IMR-90 (cell line): ENCODE results near the gene TMEM128. TPM values are rescaled to one million over a fixed set of nuclear protein-coding genes. Genes with fewer than 3 reads are reported as not detected.
A peak's percentile ranks its signal among the peaks of the same experiment; 100 is the strongest.

ENCODE experiments used
- ATAC-seq: fragments of 200-7000 bp; cut with Tn5 transposase; 2 replicates; pipeline ENCODE4 v1.9.1; 2020; ENCODE audit warnings: low read depth, mild to moderate bottlenecking, moderate library complexity
- BruUV-seq: library from RNA; stranded (reverse); fragments of 400-500 nt; replicated peaks from 2 replicates; lab custom pipeline; 2021; lab: Mats Ljungman, UMichigan
- CTCF ChIA-PET: fragments of 300-600 bp; formaldehyde crosslinking; extraction: SDS; loops from one replicate; lab custom pipeline; 2021; ENCODE audit warnings: antibody characterized with exemption; lab: Yijun Ruan, JAX
- POLR2A ChIA-PET: fragments of 300-600 bp; sonication (Branson Sonifier 250); formaldehyde crosslinking; loops from one replicate; lab custom pipeline; 2022; ENCODE audit warnings: antibody characterized with exemption; ENCODE audit not compliant: unreplicated experiment; lab: Charles Lee
- DNase-seq: peaks from one replicate; pipeline ENCODE4 v3.0.0; 2013
- H2AFZ ChIP-seq: replicated peaks from 2 replicates; pipeline ENCODE3; 2013; ENCODE audit warnings: low read length, mild to moderate bottlenecking; ENCODE audit not compliant: poor library complexity
- H2AK5ac ChIP-seq: 2 replicates; pipeline ENCODE4 v1.6.1; 2013; ENCODE audit warnings: low read depth, low read length, inconsistent platforms
- H2AK9ac ChIP-seq: replicated peaks from 2 replicates; pipeline ENCODE3; 2013; ENCODE audit warnings: mild to moderate bottlenecking, low read depth, low read length, moderate library complexity; ENCODE audit not compliant: poor library complexity
- H2BK120ac ChIP-seq: 2 replicates; pipeline ENCODE4 v1.6.1; 2013; ENCODE audit warnings: low read depth, low read length, inconsistent platforms
- H2BK15ac ChIP-seq: 3 replicates; pipeline ENCODE4 v1.6.1; 2013; ENCODE audit warnings: low read depth, low read length, inconsistent platforms
- H2BK20ac ChIP-seq: 2 replicates; pipeline ENCODE4 v1.6.1; 2013; ENCODE audit warnings: low read depth, mild to moderate bottlenecking, inconsistent platforms, low read length, moderate library complexity
- H2BK5ac ChIP-seq: 2 replicates; pipeline ENCODE4 v1.6.1; 2013; ENCODE audit warnings: mild to moderate bottlenecking, low read depth, low read length, inconsistent platforms; ENCODE audit not compliant: poor library complexity, severe bottlenecking
- H3K14ac ChIP-seq: replicated peaks from 2 replicates; pipeline ENCODE4 v1.6.1; 2013; ENCODE audit warnings: low read depth, low read length, inconsistent platforms
- H3K18ac ChIP-seq: 2 replicates; pipeline ENCODE4 v1.6.1; 2013; ENCODE audit warnings: low read depth, low read length, control low read depth
- H3K23ac ChIP-seq: 2 replicates; pipeline ENCODE4 v1.6.1; 2013; ENCODE audit warnings: low read depth, low read length, inconsistent platforms
- H3K27ac ChIP-seq: 2 replicates; pipeline ENCODE4 v1.5.1; 2013; ENCODE audit warnings: mild to moderate bottlenecking, control low read depth, low read length; ENCODE audit not compliant: insufficient read depth
- H3K27me3 ChIP-seq: 2 replicates; pipeline ENCODE4 v1.6.1; 2013; ENCODE audit warnings: low read length; ENCODE audit not compliant: control insufficient read depth, insufficient read depth
- H3K36me3 ChIP-seq: 2 replicates; pipeline ENCODE4 v1.6.1; 2013; ENCODE audit warnings: low read length, mixed read lengths; ENCODE audit not compliant: control insufficient read depth, insufficient read depth
- H3K4ac ChIP-seq: 2 replicates; pipeline ENCODE4 v1.6.1; 2013; ENCODE audit warnings: low read depth, low read length, inconsistent platforms
- H3K4me1 ChIP-seq: 2 replicates; pipeline ENCODE4 v1.6.1; 2013; ENCODE audit warnings: low read length, mixed read lengths; ENCODE audit not compliant: control insufficient read depth, insufficient read depth
- H3K4me2 ChIP-seq: 2 replicates; pipeline ENCODE4 v1.6.1; 2013; ENCODE audit warnings: low read depth, mild to moderate bottlenecking, control low read depth, low read length, moderate library complexity
- H3K4me3 ChIP-seq: 2 replicates; pipeline ENCODE4 v1.5.1; 2013; ENCODE audit warnings: low read depth, mild to moderate bottlenecking, control low read depth, low read length, moderate library complexity; ENCODE audit not compliant: insufficient read depth
- H3K56ac ChIP-seq: 2 replicates; pipeline ENCODE4 v1.6.1; 2013; ENCODE audit warnings: low read length, inconsistent platforms; ENCODE audit not compliant: insufficient read depth; ENCODE audit errors: extremely low read depth
- H3K79me1 ChIP-seq, 2 experiments: 2 replicates each; pipeline ENCODE4 v1.6.1; 2013; ENCODE audit warnings: low read length in 2 of 2, inconsistent platforms in 1 of 2, low read depth in 1 of 2
- H3K9ac ChIP-seq: 2 replicates; pipeline ENCODE4 v1.6.1; 2013; ENCODE audit warnings: low read depth, low read length, control low read depth
- H3K9me1 ChIP-seq: 2 replicates; pipeline ENCODE4 v1.6.1; 2013; ENCODE audit warnings: low read length, inconsistent platforms; ENCODE audit not compliant: insufficient read depth
- H3K9me3 ChIP-seq: 2 replicates; pipeline ENCODE4 v1.6.1; 2013; ENCODE audit warnings: low read length; ENCODE audit not compliant: control insufficient read depth, insufficient read depth
- H4K20me1 ChIP-seq: 2 replicates; pipeline ENCODE4 v1.6.1; 2013; ENCODE audit warnings: low read length, inconsistent platforms; ENCODE audit not compliant: insufficient read depth
- H4K5ac ChIP-seq: 2 replicates; pipeline ENCODE4 v1.6.1; 2013; ENCODE audit warnings: mild to moderate bottlenecking, low read depth, low read length, control low read depth
- H4K8ac ChIP-seq, 2 experiments: 2 replicates each; pipeline ENCODE4 v1.6.1; 2013; ENCODE audit warnings: low read depth in 2 of 2, low read length in 2 of 2, control low read depth in 1 of 2, inconsistent platforms in 1 of 2
- H4K91ac ChIP-seq: 2 replicates; pipeline ENCODE4 v1.6.1; 2013; ENCODE audit warnings: low read depth, low read length, inconsistent platforms; ENCODE audit not compliant: insufficient read depth
- CEBPB ChIP-seq: IDR thresholded peaks from 2 replicates; pipeline ENCODE4 v1.6.1; 2012; ENCODE audit warnings: low read depth, low read length, improper control_type of control experiment
- POLR2A ChIP-seq: IDR thresholded peaks from 2 replicates; pipeline ENCODE4 v1.6.1; 2012; ENCODE audit warnings: mild to moderate bottlenecking, low read depth, low read length
- WGBS, 2 experiments: methylation state at CpG; one replicate each; pipeline versions ENCODE4 v1.1.5 to v1.1.7; 2013; ENCODE audit warnings: missing lambda C conversion rate in 2 of 2; ENCODE audit not compliant: insufficient read length in 1 of 2; ENCODE audit errors: extremely low coverage in 2 of 2; 5-methylcytosine and 5-hydroxymethylcytosine counted together
- dilution Hi-C: fragments of 300-500 bp; cut with HindIII; formaldehyde crosslinking; loops from one replicate; pipeline ENCODE4 v1.14.3; 2018; ENCODE audit warnings: low sequenced_read_pairs; ENCODE audit not compliant: unreplicated experiment
- in situ Hi-C: fragments of 300-500 bp; cut with MboI; formaldehyde crosslinking; loops from 3 replicates; pipeline ENCODE4 v1.14.3; 2019; ENCODE audit warnings: low sequenced_read_pairs, inconsistent platforms, mixed read lengths
- intact Hi-C: fragments of 100-400 bp; cut with micrococcal nuclease; formaldehyde crosslinking; loops from 2 replicates; pipeline ENCODE4 v1.10.0; 2022
- polyA plus RNA-seq, 3 experiments: library from polyadenylated mRNA; depleted of rRNA; stranded (reverse); fragments of >200 nt; gene quantifications; 2 replicates each; pipeline ENCODE4 v1.2.3, GENCODE V29; 2012; ENCODE audit warnings: low replicate concordance in 1 of 3
- total RNA-seq: library from RNA; depleted of rRNA; stranded (reverse); fragments of >200 nt; gene quantifications from 2 replicates; pipeline ENCODE4 v1.2.3, GENCODE V29; 2012

TMEM128 gene
- total and polyA plus RNA-seq, 2 of the 4 experiments (the other 2 are of a cell fraction) = 21.9 to 22.6 TPM

DNA sequence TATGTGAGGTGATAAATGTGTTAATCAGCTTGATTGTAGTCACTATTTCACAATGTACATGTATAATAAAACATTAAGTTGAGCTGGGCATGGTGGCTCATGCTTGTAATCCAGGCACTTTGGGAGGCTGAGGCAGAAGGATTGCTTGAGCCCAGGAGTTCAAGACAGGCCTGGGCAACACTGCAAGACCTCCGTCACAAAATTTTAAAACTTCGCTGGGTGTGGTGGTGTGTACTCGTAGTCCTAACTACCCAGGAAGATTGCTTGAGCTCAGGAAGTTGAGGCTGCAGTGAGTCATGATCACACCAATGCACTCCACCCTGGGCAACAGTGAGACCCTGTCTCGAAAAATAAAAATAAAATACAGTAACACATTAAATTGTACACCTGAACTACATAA, 21.8 kb upstream of the TMEM128 start:
- no peak overlapping the region for H2BK120ac ChIP-seq
- ATAC-seq (no peak), DNase-seq (no peak)
- dilution Hi-C loops (no loop called here), intact Hi-C loops (no loop called here), in situ Hi-C loops (no loop called here)
- no peaks in the 10 kb centered on the region for H3K27me3 ChIP-seq
- H3K4me3 ChIP-seq = no peak overlapping the region
- H3K4ac ChIP-seq = no peak overlapping the region
- WGBS, 2 experiments = no CpG with 5 or more reads among the region's 4 CpGs
- no peak overlapping the region for H2BK5ac ChIP-seq
- BruUV-seq = no TSS peak
- no peaks in the 10 kb centered on the region for H3K79me1 ChIP-seq
- H2BK15ac ChIP-seq = no peak overlapping the region
- no peak overlapping the region for H3K18ac ChIP-seq
- H4K91ac ChIP-seq = no peak overlapping the region
- H3K9me3 ChIP-seq = no peaks in the 10 kb centered on the region
- no peak overlapping the region for H3K4me2 ChIP-seq
- H3K36me3 ChIP-seq = peaks cover 31% of the 10 kb centered on the region
- POLR2A ChIA-PET = no interaction called here
- H4K8ac ChIP-seq = no peak overlapping the region
- no peak overlapping the region for H2AK5ac ChIP-seq
- H3K14ac ChIP-seq = no peak overlapping the region
- H2BK20ac ChIP-seq = no peak overlapping the region
- H3K4me1 ChIP-seq = no peaks in the 10 kb centered on the region; the same call in 1 of the 2 replicates
- no peak overlapping the region for H3K9ac ChIP-seq
- H3K56ac ChIP-seq = no peak overlapping the region
- H2AFZ ChIP-seq = no peak overlapping the region
- H3K9me1 ChIP-seq = no peaks in the 10 kb centered on the region
- H4K20me1 ChIP-seq = no peaks in the 10 kb centered on the region
- peak; percentile 36; the same call in 1 of the 2 replicates for TF ChIP-seq CEBPB
- TF ChIP-seq POLR2A = no peak
- H3K23ac ChIP-seq = no peak overlapping the region
- no peak overlapping the region for H3K27ac ChIP-seq
- no peak overlapping the region for H4K5ac ChIP-seq
- CTCF ChIA-PET = no interaction called here
- H2AK9ac ChIP-seq = no peak overlapping the region
